ENCODE data around the gene MAP2K2. TPM values are rescaled to one million over a fixed set of nuclear protein-coding genes. Genes with fewer than 3 reads are reported as not detected.
"Not testable (repeated sequence)": the region's sequence is repeated elsewhere in the genome, so short reads cannot be mapped to it uniquely, and the experiment has no call there.

The MAP2K2 gene
- total RNA-seq, 1 donor from 2014 or later = 113 TPM

- DNase-seq (ENCODE audit: low read depth in 2 of 2) = peak in 1 of 2 donors; percentile 24
Observed at GRCh38 chr19:4130744-4131438, 7.0 kb upstream of the MAP2K2 start.

- not testable (repeated sequence) for DNase-seq (ENCODE audit: low read depth in 2 of 2)
Observed at GRCh38 chr19:4129050-4129449, 5.1 kb upstream of the MAP2K2 start.

DNA sequence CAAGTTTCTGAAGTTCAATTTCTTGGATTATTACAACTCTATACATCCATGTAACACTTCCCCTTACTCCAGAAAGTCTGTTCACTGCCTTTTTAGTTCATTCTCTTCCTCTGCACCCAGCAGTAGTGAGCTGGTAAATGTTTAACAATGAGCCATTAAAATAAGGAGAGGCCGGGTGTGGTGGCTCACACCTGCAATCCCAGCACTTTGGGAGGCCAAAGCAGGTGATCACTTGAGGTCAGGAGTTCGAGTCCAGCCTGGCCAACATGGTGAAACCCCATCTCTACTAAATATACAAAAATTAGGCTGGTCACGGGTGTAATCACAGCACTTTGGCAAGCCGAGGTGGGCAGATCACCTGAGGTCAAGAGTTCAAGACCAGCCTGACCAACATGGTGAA is 3.4 kb upstream of the MAP2K2 start:
- not testable (repeated sequence) for DNase-seq (ENCODE audit: low read depth in 2 of 2)

GRCh38 chr19:4124638-4125037 is 716 bp upstream of the MAP2K2 start:
- DNase-seq (ENCODE audit: low read depth in 2 of 2) = no peak

- no peak for DNase-seq (ENCODE audit: low read depth in 2 of 2)
Observed at GRCh38 chr19:4122480-4122879, 1.4 kb downstream of the MAP2K2 start.

- no peak for DNase-seq (ENCODE audit: low read depth in 2 of 2)
Observed at GRCh38 chr19:4121815-4122214, 2.1 kb downstream of the MAP2K2 start.

GRCh38 chr19:4121273-4121612 is 2.7 kb downstream of the MAP2K2 start:
- DNase-seq (ENCODE audit: low read depth in 2 of 2) = no peak

DNA sequence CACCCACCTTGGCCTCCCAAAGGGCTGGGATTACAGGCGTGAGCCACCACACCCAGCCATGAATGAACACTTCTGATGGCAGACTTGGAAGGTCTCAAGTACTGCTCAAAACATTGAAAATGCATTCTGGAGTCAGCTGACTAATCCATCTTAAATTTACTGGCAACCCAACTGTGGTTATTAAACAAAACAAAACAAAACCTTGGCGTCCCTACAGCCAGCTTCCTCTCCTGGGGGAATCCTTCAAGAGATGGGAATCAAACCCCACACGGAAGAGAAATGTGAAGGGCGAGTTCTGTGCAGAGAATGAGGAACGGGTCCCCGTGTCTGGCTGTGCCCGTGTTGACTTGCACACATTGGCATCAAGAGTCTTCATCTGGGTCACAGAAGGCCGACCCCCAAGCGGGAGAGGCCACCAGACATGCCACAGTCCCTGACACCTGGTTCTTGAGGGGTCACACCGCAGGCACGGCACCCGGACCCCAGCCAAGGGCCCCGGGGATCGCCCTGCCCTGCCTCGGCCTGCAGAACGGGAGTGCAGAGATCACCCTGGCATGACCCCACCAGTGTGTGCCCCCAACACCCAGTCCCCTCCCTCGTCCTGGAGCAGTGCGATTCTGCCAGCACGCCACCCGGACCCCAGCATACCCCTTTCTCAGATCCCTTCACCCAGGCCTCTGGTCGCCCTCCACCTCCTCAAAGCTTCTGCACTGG is 3.2 kb downstream of the MAP2K2 start:
- DNase-seq (ENCODE audit: low read depth in 2 of 2) = peak in 1 of 2 donors; percentile 22

- DNase-seq (ENCODE audit: low read depth in 2 of 2) = no peak
Observed at GRCh38 chr19:4119763-4120162, 4.2 kb downstream of the MAP2K2 start.

DNA sequence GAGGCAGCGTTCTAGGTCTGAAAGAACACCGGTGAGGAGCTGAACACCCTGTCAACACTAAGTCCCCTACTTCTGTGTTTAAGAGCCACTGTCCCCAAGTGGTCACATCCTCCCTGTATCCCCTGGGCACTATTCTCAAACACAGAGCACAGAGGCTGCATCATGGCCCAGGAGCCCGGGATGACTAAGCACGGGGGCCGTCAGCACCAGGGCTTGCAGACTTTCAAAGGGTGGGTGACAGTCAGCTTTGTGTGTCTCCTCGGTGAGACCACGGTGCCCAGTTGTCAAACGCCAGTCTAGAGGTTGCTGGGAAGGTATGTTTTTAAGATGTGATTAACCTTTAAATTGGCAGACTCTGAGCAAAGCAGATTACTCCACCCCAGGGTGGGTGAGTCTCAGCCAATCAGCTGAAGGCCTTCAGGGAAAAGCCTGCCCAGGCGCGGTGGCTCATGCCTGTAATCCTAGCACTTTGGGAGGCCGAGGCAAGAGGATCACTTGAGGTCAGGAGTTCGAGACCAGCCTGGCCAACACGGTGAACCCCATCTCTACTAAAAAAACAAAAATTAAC is 8.0 kb downstream of the MAP2K2 start:
- DNase-seq (ENCODE audit: low read depth in 2 of 2) = no peak

DNA sequence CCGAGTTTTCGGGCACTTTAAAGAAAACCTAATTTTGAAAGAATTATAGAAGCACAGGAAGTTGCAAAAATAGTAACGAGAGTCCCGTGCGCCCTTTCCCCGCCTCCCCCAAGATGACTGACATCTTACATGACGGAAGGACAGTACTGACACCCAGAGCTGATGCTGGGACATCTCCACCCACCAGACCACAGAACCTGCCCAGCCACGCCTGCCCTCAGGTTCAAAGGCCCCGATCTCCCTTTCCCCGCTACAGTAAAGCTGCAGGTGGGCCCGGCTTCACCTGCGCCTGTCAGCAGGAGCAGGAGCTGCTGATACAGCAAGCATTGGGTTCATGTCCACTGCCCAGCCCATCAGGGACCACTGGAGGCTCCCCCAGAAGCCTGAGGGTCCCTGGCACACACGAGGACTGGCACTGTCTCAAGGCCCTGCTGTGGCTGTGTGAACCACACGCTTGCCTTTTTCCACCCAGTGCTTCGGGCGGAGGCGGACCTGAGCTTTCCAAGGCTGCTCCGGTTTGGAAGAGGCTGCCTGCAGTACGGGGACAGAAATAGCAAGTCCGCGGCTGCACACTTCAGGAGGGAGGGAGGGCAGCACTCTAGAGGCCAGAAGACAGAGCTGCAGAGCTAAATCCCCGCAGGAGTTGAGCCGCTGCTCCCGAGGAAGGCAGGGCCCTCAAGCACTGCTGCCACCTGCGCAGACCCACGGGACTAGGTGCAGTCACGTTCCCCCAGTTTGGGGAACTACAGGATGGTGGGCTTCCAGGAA is 8.7 kb downstream of the MAP2K2 start:
- no peak for DNase-seq (ENCODE audit: low read depth in 2 of 2)

GRCh38 chr19:4114181-4114580 is 9.7 kb downstream of the MAP2K2 start:
- no peak for DNase-seq (ENCODE audit: low read depth in 2 of 2)

DNA sequence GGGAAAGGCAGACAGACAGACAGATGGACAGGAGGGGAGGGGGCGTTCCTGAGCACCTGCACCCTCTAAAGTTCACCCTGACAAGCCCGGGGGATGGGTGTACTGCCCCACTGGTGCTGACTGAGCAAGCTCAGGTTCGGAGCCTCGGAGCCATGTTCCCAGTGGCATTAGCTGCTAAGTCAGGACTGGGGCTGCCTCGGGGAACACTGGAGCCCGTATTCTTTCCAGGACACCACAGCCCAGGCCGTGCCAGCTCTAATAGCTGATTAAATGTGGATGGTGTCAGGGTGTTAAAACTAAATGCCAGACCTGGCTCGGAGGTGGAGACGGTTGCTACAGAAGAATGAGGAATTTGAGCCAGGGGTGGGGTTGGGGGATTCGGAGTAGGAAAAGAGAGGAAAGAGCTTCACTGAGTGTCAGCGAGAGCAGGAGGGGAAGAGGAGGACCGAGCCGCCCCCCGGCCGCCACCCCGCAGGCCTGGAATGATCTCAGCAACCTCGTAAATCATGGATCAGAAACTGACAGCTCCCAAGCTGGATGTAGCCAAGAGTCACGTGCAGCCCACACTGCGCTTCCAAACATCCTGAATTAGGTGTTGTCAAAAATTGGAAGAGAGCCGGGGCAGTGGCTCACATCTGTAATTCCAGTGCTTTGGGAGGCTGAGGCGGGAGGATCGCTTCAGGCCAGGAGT is 10.4 kb downstream of the MAP2K2 start:
- DNase-seq (ENCODE audit: low read depth in 2 of 2) = no peak

GRCh38 chr19:4112367-4112766 is 11.6 kb downstream of the MAP2K2 start:
- no peak for DNase-seq (ENCODE audit: low read depth in 2 of 2)

GRCh38 chr19:4109626-4109945 is 14.3 kb downstream of the MAP2K2 start:
- no peak for DNase-seq (ENCODE audit: low read depth in 2 of 2)

GRCh38 chr19:4108767-4109625 is 14.9 kb downstream of the MAP2K2 start:
- DNase-seq (ENCODE audit: low read depth in 2 of 2) = no peak

GRCh38 chr19:4103080-4103433 is 20.9 kb downstream of the MAP2K2 start:
- DNase-seq (ENCODE audit: low read depth in 2 of 2) = no peak

DNA sequence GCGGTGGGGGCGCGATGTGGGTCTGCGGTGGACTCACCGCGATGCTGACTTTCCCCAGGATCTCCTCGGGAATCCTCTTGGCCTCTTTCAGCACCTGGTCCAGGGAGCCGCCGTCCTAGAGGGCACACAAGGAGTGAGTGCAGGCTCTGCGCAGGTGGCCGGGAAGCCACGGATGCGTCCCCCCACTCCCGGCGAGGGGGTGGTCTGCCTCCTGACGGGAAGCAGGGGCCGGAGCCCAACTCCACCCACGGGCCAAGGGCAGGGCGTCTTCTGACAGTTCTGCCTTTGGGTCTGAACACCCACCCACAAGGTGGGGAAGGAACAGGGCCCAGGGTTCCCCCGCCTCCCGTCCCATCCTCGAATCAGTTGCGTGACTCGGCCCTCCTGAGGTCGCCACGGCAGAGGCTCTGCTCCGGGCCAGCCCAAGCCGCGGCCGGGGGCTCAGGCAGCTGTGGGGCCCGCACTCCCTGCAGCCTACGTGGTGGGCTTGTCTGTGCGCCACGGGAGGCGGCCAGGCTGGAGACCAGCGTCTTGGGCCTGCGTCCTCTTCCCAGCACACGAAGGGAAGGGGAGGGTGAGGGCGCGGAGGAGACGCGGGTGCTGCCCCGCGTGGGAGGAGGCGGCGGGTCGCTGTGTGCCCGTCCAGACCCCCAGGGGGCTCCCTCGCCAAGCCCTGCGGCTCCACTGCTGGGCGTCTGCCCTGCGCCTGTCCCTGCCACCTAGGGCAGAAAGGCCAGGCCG is 21.4 kb downstream of the MAP2K2 start:
- no peak for DNase-seq (ENCODE audit: low read depth in 2 of 2)

GRCh38 chr19:4101496-4101770 is 22.5 kb downstream of the MAP2K2 start:
- DNase-seq (ENCODE audit: low read depth in 2 of 2) = no peak
